ENCODE results near the gene LDLRAD3.
"Not testable (repeated sequence)": the region's sequence is repeated elsewhere in the genome, so short reads cannot be mapped to it uniquely, and the experiment has no call there.

The LDLRAD3 gene

GRCh38 chr11:36022882-36023281 lies 79.0 kb downstream of the LDLRAD3 start:
- DNase-seq: no peak

- DNase-seq: no peak
Measured at GRCh38 chr11:36023922-36024321, 80.1 kb downstream of the LDLRAD3 start.

- DNase-seq: no peak
Measured at GRCh38 chr11:36024716-36025115, 80.9 kb downstream of the LDLRAD3 start.

- no peak for DNase-seq
Measured at GRCh38 chr11:36026315-36026968, 82.6 kb downstream of the LDLRAD3 start.

- DNase-seq: no peak
Measured at GRCh38 chr11:36027731-36028130, 83.9 kb downstream of the LDLRAD3 start.

- no peak for DNase-seq
Measured at GRCh38 chr11:36029616-36030015, 85.8 kb downstream of the LDLRAD3 start.

GRCh38 chr11:36030731-36031281 lies 86.9 kb downstream of the LDLRAD3 start:
- no peak for DNase-seq

GRCh38 chr11:36033082-36033751 lies 89.4 kb downstream of the LDLRAD3 start:
- no peak for DNase-seq

- no peak for DNase-seq
Measured at GRCh38 chr11:36033936-36034335, 90.1 kb downstream of the LDLRAD3 start.

- DNase-seq: no peak
Measured at GRCh38 chr11:36034551-36035331, 90.9 kb downstream of the LDLRAD3 start.

- DNase-seq: no peak
Measured at GRCh38 chr11:36035454-36035853, 91.6 kb downstream of the LDLRAD3 start.

- no peak for DNase-seq
Measured at GRCh38 chr11:36035999-36036398, 92.1 kb downstream of the LDLRAD3 start.

GRCh38 chr11:36037031-36037430 lies 93.2 kb downstream of the LDLRAD3 start:
- no peak for DNase-seq

GRCh38 chr11:36038541-36038940 lies 94.7 kb downstream of the LDLRAD3 start:
- DNase-seq: no peak

GRCh38 chr11:36039471-36039870 lies 95.6 kb downstream of the LDLRAD3 start:
- DNase-seq: no peak

GRCh38 chr11:36041988-36042611 lies 98.2 kb downstream of the LDLRAD3 start:
- DNase-seq: no peak

GRCh38 chr11:36044636-36045035 lies 100.8 kb downstream of the LDLRAD3 start:
- no peak for DNase-seq

GRCh38 chr11:36045945-36046344 lies 102.1 kb downstream of the LDLRAD3 start:
- DNase-seq: not testable (repeated sequence)

- no peak for DNase-seq
Measured at GRCh38 chr11:36046932-36047331, 103.1 kb downstream of the LDLRAD3 start.

GRCh38 chr11:36047344-36047743 lies 103.5 kb downstream of the LDLRAD3 start:
- no peak for DNase-seq

- DNase-seq: no peak
Measured at GRCh38 chr11:36048496-36049247, 104.8 kb downstream of the LDLRAD3 start.
